CD4-positive, alpha-beta T cell (primary cell): Measurements from ENCODE around the gene WDFY4. TPM values are rescaled to one million over a fixed set of nuclear protein-coding genes. Genes with fewer than 3 reads are reported as not detected.
"Not testable (repeated sequence)": the region's sequence is repeated elsewhere in the genome, so short reads cannot be mapped to it uniquely, and the experiment has no call there.

Source experiments
- ATAC-seq: fragments of 200-7000 bp; cut with Tn5 transposase; one replicate; pipeline ENCODE4 v1.10.0; 2022; ENCODE audit warnings: mild to moderate bottlenecking; ENCODE audit not compliant: poor library complexity
- CTCF ChIA-PET: fragments of 350-600 bp; sonication (Branson Sonifier 250); formaldehyde crosslinking; loops from one replicate; lab custom pipeline; 2021; ENCODE audit warnings: antibody characterized with exemption, inconsistent platforms; lab: Charles Lee
- POLR2A ChIA-PET: fragments of 350-600 bp; sonication (Branson Sonifier 250); formaldehyde crosslinking; loops from one replicate; lab custom pipeline; 2021; ENCODE audit warnings: antibody characterized with exemption, inconsistent platforms; lab: Charles Lee
- DNase-seq, 14 experiments: peaks; one replicate each; pipeline ENCODE4 v3.0.0-alpha.2; 2013 to 2020; ENCODE audit warnings: mixed read lengths in 2 of 14
- H3K27ac ChIP-seq, 2 donors: one replicate each; pipeline versions ENCODE4 v1.5.1 to v1.7.0; 2013; ENCODE audit warnings: low read length in 2 of 2, low read depth in 1 of 2, mild to moderate bottlenecking in 1 of 2
- H3K27me3 ChIP-seq, 2 experiments: 1 replicate in 1 of 2; 2 replicates in 1 of 2; pipeline versions ENCODE4 v1.6.1 to v1.7.0; 2013; ENCODE audit warnings: low read length in 2 of 2, control low read depth in 1 of 2, mild to moderate bottlenecking in 1 of 2, moderate library complexity in 1 of 2; ENCODE audit not compliant: insufficient read depth in 2 of 2, control insufficient read depth in 1 of 2
- H3K36me3 ChIP-seq: one replicate; pipeline ENCODE4 v1.6.1; 2013; ENCODE audit warnings: low read length, control low read depth; ENCODE audit not compliant: insufficient read depth
- H3K4me1 ChIP-seq: one replicate; pipeline ENCODE4 v1.6.1; 2013; ENCODE audit warnings: low read length, control low read depth; ENCODE audit not compliant: insufficient read depth
- H3K4me3 ChIP-seq: one replicate; pipeline ENCODE4 v1.5.1; 2013; ENCODE audit warnings: mild to moderate bottlenecking, low read length, moderate library complexity
- H3K9me3 ChIP-seq, 2 experiments: 1 replicate in 1 of 2; 2 replicates in 1 of 2; pipeline versions ENCODE4 v1.6.1 to v1.7.0; 2013; ENCODE audit warnings: low read length in 2 of 2, mild to moderate bottlenecking in 2 of 2, control low read depth in 1 of 2, moderate library complexity in 1 of 2; ENCODE audit not compliant: control insufficient read depth in 1 of 2, insufficient read depth in 1 of 2
- H3K27ac Mint-ChIP-seq: one replicate; pipeline ENCODE4 v1.8.0; 2020; ENCODE audit warnings: mixed read lengths
- H3K27me3 Mint-ChIP-seq: one replicate; pipeline ENCODE4 v1.8.0; 2021; ENCODE audit warnings: mixed read lengths
- H3K36me3 Mint-ChIP-seq: one replicate; pipeline ENCODE4 v1.8.0; 2021; ENCODE audit warnings: low read depth, mixed read lengths
- H3K4me1 Mint-ChIP-seq: one replicate; pipeline ENCODE4 v1.8.0; 2021; ENCODE audit warnings: low read depth, mixed read lengths
- H3K4me3 Mint-ChIP-seq: one replicate; pipeline ENCODE4 v1.8.0; 2020; ENCODE audit warnings: mild to moderate bottlenecking, mixed read lengths
- H3K9me3 Mint-ChIP-seq: one replicate; pipeline ENCODE4 v1.8.0; 2020; ENCODE audit warnings: mixed read lengths
- CTCF ChIP-seq: fragments of 200-600 bp; IDR thresholded peaks from one replicate; pipeline ENCODE4 v1.8.0; 2022; ENCODE audit warnings: antibody characterized with exemption, mild to moderate bottlenecking
- intact Hi-C, 2 experiments: fragments of 100-400 bp; cut with DNase I in 1 of 2; cut with micrococcal nuclease in 1 of 2; formaldehyde crosslinking; loops; one replicate each; pipeline versions ENCODE4 v1.15.1 to v1.9.0; 2023 to 2025; cut with DNase I, micrococcal nuclease
- total RNA-seq, 174 experiments: library from RNA in 2 of 174; stranded (reverse) in 2 of 174; gene quantifications; one replicate each; pipeline ENCODE4 v1.2.3 and lab custom pipeline; 2021 to 2026

The WDFY4 gene
- total RNA-seq, 2 experiments from 2014 or later = 1.3 to 2.5 TPM

GRCh38 chr10:48639632-48640031 is 45.0 kb upstream of the WDFY4 start:
- H3K4me1 Mint-ChIP-seq = peaks cover 3% of the 10 kb centered on the region
- DNase-seq (no peak), ATAC-seq (no peak)
- no peak overlapping the region for H3K4me3 ChIP-seq
- H3K27me3 ChIP-seq = peaks cover 7 to 14% of the 10 kb centered on the region in 2 experiments
- H3K27ac ChIP-seq = no peak overlapping the region
- H3K9me3 ChIP-seq = peaks cover 4% of the 10 kb centered on the region in 2 experiments
- peaks cover 37% of the 10 kb centered on the region for H3K27me3 Mint-ChIP-seq
- intact Hi-C loops = no loop called here
- peaks cover 11% of the 10 kb centered on the region for H3K9me3 Mint-ChIP-seq
- no peak overlapping the region for H3K27ac Mint-ChIP-seq
- ChIA-PET POLR2A (no interaction called here), CTCF (no interaction called here)
- peaks cover 3% of the 10 kb centered on the region for H3K36me3 Mint-ChIP-seq
- H3K36me3 ChIP-seq = no peaks in the 10 kb centered on the region
- no peak overlapping the region for H3K4me3 Mint-ChIP-seq
- TF ChIP-seq CTCF = no peak
- peaks cover 7% of the 10 kb centered on the region for H3K4me1 ChIP-seq

DNA sequence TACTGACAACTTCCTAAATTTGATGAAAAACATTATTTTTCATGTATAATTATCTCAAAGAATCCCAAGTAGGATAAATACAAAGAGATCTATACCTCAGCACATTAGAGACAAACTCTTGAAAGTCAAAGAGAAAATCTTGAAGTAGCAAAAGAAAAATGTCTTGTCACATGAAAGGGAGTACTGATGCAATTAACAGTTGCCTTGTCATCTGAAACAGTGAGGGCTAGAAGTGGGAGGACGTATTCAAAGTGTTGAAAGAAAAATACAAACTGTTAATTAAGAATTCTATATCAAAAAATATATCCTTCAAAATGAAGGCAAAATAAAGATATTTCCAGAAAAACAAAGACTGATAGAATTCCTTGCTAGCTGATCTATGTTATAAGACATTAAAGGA is 44.3 kb upstream of the WDFY4 start:
- POLR2A ChIA-PET = no interaction called here
- ATAC-seq = no peak
- peaks cover 33% of the 10 kb centered on the region for H3K27me3 Mint-ChIP-seq

GRCh38 chr10:48641099-48641690 is 43.5 kb upstream of the WDFY4 start:
- H3K36me3 Mint-ChIP-seq, CTCF ChIA-PET, H3K27ac Mint-ChIP-seq, H3K27ac ChIP-seq, DNase-seq, POLR2A ChIA-PET, H3K4me1 ChIP-seq, H3K36me3 ChIP-seq, ATAC-seq, intact Hi-C loops, H3K4me3 ChIP-seq, H3K9me3 ChIP-seq, H3K4me3 Mint-ChIP-seq, H3K4me1 Mint-ChIP-seq: not testable (repeated sequence)
- peaks cover 33% of the 10 kb centered on the region for H3K27me3 Mint-ChIP-seq
- peaks cover 11% of the 10 kb centered on the region for H3K9me3 Mint-ChIP-seq
- peaks cover 4 to 10% of the 10 kb centered on the region in 2 experiments for H3K27me3 ChIP-seq

More for the DNA sequence above, 44.3 kb upstream of the WDFY4 start:
- peaks cover 11% of the 10 kb centered on the region for H3K9me3 Mint-ChIP-seq
- no peak overlapping the region for H3K4me3 Mint-ChIP-seq
- CTCF ChIA-PET = no interaction called here
- Histone ChIP-seq H3K36me3 (no peaks in the 10 kb centered on the region), H3K27ac (no peak overlapping the region), H3K27me3 (peaks cover 7 to 14% of the 10 kb centered on the region in 2 experiments), H3K4me1 (peaks cover under 1% of the 10 kb centered on the region), H3K4me3 (no peak overlapping the region), H3K9me3 (peaks cover 4% of the 10 kb centered on the region in 2 experiments)
- intact Hi-C loops = no loop called here
- TF ChIP-seq CTCF = no peak
- no peak for DNase-seq
- H3K36me3 Mint-ChIP-seq = peaks cover 3% of the 10 kb centered on the region
- no peak overlapping the region for H3K27ac Mint-ChIP-seq
- no peaks in the 10 kb centered on the region for H3K4me1 Mint-ChIP-seq

GRCh38 chr10:48645600-48645999 is 39.1 kb upstream of the WDFY4 start:
- Mint-ChIP-seq H3K9me3 (peaks cover 2% of the 10 kb centered on the region), H3K4me1 (no peaks in the 10 kb centered on the region), H3K27ac (no peak overlapping the region), H3K27me3 (peaks cover 5% of the 10 kb centered on the region), H3K4me3 (no peak overlapping the region), H3K36me3 (no peaks in the 10 kb centered on the region)
- Histone ChIP-seq H3K36me3 (no peaks in the 10 kb centered on the region), H3K27me3 (no peaks in the 10 kb centered on the region), H3K4me3 (no peak overlapping the region), H3K9me3 (peaks cover 1 to 4% of the 10 kb centered on the region in 2 experiments), H3K4me1 (no peaks in the 10 kb centered on the region), H3K27ac (no peak overlapping the region)
- TF ChIP-seq CTCF = no peak
- ChIA-PET CTCF (no interaction called here), POLR2A (no interaction called here)
- ATAC-seq (no peak), DNase-seq (no peak)
- intact Hi-C loops = no loop called here

- DNase-seq, POLR2A ChIA-PET, H3K36me3 Mint-ChIP-seq, H3K4me3 Mint-ChIP-seq, H3K36me3 ChIP-seq, H3K27ac ChIP-seq, H3K4me1 ChIP-seq, H3K27me3 Mint-ChIP-seq, H3K4me3 ChIP-seq, CTCF ChIA-PET, intact Hi-C loops, H3K27me3 ChIP-seq, H3K9me3 ChIP-seq, H3K9me3 Mint-ChIP-seq, ATAC-seq, H3K4me1 Mint-ChIP-seq, H3K27ac Mint-ChIP-seq: not testable (repeated sequence)
Observed at GRCh38 chr10:48647073-48647472, 37.6 kb upstream of the WDFY4 start.
